Adrenal gland (tissue), 5 donors: ENCODE results near the gene MFSD2B.

Experiments used
- CTCF ChIP-seq, 6 experiments: fragments of 450-650 bp in 4 of 6; fragments of 200-600 bp in 2 of 6; sonication (generic) in 1 of 6; IDR thresholded peaks; 1 replicate in 5 of 6; 2 replicates in 1 of 6; pipeline versions ENCODE4 v1.5.1 to v1.8.0; 2016 to 2021; ENCODE audit warnings: antibody characterized with exemption in 6 of 6, mild to moderate bottlenecking in 2 of 6, moderate library complexity in 1 of 6
- POLR2A ChIP-seq, 2 donors: fragments of 450-650 bp; IDR thresholded peaks; one replicate each; pipeline ENCODE4 v1.6.1; 2017; ENCODE audit warnings: antibody characterized with exemption in 2 of 2, mild to moderate bottlenecking in 2 of 2, moderate library complexity in 1 of 2
- donor health status: DM: no; HTN: no; CAD: no.

GRCh38 chr2:24046599-24046929 is 36.7 kb downstream of the MFSD2B start:
- TF ChIP-seq CTCF (IDR thresholded peaks at IDR 0.05) (no peak), POLR2A (IDR thresholded peaks at IDR 0.05) (no peak)
